Activated CD4-positive, alpha-beta T cell treated with anti-CD3 and anti-CD28 coated beads, Interleukin-2, Interleukin-6, amounts not matched to agents 100 ng/mL and 50 ng/mL, durations not matched to agents 16 hours and 8 hours (primary cell): ENCODE data around the gene PARM1.
A peak's percentile ranks its signal among the peaks of the same experiment; 100 is the strongest.

ENCODE experiments used
- DNase-seq: peaks from one replicate; pipeline ENCODE4 v3.0.0-alpha.2; 2020

The PARM1 gene

DNA sequence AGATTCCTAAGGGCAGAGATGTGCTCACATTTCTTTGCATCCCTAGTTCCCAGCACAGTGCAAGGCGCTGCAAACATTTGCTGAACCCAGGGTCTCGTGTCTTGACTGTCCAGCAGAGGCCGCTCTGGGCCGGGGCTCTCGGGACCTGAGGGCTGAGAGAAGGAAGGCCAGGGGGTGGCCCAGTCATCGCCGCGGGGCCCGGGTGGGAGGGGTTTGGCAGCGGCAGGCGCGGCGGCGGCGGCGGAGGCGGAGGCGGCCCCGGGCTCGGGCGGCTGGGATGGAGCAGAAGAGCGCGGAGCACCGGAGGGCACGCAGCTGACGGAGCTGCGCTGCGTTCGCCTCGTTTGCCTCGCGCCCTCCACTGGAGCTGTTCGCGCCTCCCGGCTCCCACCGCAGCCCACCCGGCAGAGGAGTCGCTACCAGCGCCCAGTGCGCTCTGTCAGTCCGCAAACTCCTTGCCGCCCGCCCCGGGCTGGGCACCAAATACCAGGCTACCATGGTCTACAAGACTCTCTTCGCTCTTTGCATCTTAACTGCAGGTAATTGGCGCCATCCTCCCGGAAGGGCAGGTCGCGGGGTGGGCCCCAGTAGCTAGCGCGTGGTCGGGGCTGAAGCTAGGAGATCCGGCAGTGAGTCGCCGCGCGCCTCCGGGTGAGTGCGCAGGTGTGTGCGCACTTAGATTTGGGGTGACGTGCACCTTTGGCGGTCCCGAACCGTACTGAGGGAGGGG, at the start of gene PARM1:
PARM1 (plus strand) TSS at position 285 of the 730 bp plus-strand sequence; CDS start at position 497, 212 bp downstream.
- DNase-seq = peak; percentile 79

DNA sequence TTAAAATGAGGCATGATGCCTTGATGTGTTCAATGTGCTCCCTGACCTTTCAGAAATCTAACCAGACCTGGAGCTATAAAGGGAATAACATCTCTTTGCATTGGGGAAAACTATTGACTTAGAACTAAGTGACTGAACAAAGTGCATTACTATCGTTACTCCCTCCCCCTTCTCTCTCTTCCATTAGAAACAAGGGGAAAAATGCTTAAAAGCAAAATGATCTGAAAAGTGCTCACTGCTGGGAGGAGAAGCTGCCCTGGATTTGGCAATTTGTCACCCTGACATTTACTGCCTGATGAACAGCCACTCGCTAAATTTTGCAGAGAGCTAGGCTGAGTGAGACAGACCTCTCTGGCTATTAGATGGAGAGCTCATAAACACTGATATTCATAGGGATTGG, 48.6 kb upstream of the PARM1 start:
- no peak for DNase-seq

- no peak for DNase-seq
Observed at GRCh38 chr4:74886484-74886883, 46.4 kb upstream of the PARM1 start.

- no peak for DNase-seq
Observed at GRCh38 chr4:74890341-74890740, 42.6 kb upstream of the PARM1 start.

- DNase-seq = no peak
Observed at GRCh38 chr4:74891037-74891436, 41.9 kb upstream of the PARM1 start.

DNA sequence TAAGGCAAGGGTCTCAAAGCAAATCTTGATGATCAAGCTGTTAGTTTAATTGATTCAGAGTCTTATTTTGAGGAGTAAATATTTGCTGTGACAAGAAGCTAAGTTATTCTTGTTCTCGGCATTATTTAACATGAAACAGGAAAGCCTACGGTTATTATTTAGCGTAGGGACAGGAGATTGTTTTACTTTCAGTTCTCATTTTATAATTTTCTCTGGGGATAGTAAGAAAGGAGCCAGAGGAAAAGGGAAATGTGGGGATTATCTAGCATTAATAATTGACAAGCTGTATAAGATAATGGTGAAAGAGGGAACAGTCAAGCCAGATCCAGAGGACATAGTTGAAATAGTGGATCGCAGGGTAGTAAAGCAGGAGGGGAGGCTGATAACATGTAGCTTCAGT, 39.7 kb upstream of the PARM1 start:
- DNase-seq = no peak

DNA sequence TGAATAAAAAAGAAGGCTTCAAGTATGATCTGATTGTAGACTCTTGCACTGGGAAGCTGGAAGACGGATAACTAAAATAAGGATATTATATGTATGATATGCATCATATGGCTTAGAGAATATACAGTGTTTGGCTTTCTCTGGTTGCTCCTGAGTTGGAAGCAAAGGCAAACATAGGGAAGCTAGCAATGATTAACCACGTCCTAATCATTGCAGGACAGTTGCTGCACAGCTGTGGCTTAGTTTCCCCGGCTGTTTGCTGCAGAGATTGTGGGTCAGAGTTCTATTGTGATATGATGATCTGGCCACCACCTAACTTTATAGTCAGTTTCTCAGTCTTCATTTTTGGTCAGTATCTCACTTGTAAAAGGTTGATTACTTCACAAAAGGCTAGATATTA, 36.3 kb upstream of the PARM1 start:
- DNase-seq = no peak

DNA sequence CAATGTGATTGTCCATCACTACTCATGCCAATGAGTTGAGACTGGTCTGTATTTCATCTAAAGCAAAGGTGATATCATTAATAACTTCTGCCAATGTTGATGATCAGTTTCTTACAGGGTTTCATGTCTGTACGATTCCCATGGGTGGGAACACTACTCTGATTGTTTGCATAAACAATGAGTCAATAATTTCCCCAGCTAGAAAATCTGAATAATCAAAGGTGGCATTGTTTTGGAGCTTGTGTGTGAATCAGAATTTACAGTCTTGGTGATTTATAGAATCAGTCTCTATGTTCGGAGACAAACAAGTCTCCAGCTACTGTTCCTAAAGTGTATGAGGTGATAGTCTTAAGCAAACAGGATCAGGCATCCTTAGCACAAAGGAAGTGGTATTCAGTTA, 35.5 kb upstream of the PARM1 start:
- DNase-seq = no peak

GRCh38 chr4:74900862-74901261, 32.1 kb upstream of the PARM1 start:
- DNase-seq = no peak

DNA sequence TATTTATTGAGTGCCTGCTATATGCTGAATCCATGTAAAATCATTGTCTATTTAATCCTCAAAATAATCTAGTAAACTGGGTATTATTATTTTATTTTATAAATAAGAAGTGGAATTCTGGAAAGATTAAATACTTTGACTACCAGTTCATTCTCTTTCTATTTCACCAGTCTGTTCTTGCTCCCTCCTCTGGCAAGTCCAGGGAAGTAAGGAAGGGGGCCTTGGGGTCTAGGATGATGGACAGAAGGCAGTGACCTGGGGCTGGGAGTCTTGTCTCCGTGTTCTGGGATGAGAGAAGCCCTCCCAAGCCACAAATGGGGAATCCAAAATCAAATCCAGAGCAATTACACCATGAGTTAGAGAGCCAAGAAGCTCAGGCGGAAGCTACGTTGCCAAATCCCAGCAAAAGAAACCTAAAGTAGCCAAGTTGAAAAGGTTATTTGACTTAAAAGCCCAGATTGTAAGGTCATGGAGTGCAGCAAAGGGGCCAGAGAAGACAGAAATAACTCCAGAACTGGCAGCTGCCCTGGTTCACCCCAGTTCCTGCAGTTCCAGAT, 28.3 kb upstream of the PARM1 start:
- no peak for DNase-seq

- DNase-seq = no peak
Observed at GRCh38 chr4:74906771-74907170, 26.1 kb upstream of the PARM1 start.

GRCh38 chr4:74919783-74920182, 13.1 kb upstream of the PARM1 start:
- no peak for DNase-seq

GRCh38 chr4:74920704-74921103, 12.2 kb upstream of the PARM1 start:
- DNase-seq = no peak

DNA sequence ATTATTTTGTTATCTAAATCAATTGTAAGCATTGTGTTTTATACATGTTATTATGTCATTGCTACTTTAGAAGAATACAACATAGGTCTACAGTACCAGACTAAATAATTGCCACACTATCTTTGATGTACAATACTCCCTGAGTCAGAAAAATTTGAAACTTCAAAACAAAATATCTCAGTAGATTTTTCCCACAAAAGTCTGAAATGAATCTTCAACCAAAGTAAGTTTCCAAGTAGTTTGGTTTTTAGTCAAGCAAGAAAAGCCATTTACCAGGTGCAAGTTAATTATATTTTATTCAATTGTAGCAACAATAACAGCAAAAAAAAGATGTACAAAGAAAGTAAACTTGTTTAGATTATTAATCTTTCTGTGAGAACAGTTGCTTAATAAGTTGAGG, 11.4 kb upstream of the PARM1 start:
- DNase-seq = no peak

DNA sequence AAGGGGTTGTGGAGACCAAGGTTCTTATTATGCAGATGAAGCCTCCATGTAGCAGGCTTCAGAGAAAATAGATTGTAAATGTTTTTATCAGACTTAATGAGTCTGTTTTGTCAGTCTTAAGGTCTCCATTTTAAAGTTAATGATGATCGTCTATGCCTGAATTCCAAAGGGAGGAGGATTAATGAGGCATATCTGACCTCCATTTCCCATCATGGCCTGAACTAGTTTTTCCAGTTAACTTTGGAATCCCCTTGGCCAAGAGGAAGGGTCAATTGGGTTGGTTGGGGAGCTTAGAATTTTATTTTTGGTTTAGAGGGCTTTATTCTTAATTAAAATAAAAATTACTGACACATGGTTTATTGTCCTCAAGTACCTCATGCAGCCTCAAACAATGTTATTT, 6.9 kb upstream of the PARM1 start:
- DNase-seq = no peak

DNA sequence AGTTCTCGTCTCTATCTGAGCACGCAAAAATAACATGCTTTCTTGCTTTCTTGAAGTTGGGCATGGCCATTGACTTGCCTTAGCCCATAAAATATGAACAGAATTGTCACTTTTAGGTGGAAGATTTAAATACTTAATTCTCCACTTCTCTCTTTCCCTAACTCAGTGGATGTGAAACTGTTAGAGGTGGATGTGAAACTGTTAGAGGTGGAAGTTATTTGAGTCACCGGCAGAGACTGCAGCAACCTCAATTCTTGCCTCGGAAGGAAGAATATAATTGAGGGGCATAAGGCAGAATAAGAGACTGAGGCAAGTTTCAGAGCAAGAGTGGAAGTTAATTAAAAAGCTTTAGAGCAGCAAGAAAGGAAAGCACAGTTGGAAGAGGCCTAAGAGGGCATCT, 2.8 kb upstream of the PARM1 start:
- DNase-seq = no peak

DNA sequence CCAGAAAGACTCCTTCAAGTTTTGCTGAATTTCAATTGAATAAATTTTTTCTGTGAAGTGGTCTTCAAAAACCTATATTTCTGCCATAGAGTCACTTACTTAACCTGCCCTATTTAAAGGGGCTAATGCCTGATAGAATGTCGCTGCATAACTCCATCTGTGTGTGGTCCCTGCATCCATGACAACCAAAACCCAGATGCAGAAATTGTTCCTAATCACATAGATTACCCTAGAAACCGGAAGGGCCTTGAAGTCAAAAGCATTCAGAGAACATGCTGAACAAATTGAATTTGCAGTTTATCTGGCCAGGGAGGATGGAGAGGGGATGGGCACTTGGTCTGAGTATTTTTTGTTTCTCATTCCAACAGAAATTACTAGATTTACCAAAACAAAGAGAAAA, 1.5 kb upstream of the PARM1 start:
- no peak for DNase-seq

- no peak for DNase-seq
Observed at GRCh38 chr4:74932010-74932409, 906 bp upstream of the PARM1 start.

DNA sequence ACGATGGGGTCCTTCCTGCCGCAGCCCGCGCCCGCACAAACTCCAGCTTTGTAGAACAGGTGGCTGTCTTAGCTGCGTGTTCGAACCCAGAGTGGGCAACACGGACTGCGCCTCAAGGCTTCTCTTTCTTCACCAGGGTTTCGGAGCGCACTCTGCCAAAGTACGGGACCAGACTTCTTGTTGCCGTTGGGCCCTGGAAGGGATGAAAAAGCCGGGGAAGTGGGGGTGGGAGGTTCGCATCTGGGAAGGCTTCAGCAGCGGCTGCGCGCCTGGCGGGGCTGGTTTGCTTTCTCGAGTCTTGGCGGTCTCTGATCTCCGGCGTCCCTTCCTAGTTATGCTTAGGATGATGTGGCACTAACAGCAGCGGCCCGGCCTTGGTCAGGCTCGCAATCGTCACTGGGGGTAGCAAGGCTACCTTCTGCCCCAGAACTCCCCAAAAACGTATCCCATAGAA, 673 bp downstream of the PARM1 start:
- no peak for DNase-seq

DNA sequence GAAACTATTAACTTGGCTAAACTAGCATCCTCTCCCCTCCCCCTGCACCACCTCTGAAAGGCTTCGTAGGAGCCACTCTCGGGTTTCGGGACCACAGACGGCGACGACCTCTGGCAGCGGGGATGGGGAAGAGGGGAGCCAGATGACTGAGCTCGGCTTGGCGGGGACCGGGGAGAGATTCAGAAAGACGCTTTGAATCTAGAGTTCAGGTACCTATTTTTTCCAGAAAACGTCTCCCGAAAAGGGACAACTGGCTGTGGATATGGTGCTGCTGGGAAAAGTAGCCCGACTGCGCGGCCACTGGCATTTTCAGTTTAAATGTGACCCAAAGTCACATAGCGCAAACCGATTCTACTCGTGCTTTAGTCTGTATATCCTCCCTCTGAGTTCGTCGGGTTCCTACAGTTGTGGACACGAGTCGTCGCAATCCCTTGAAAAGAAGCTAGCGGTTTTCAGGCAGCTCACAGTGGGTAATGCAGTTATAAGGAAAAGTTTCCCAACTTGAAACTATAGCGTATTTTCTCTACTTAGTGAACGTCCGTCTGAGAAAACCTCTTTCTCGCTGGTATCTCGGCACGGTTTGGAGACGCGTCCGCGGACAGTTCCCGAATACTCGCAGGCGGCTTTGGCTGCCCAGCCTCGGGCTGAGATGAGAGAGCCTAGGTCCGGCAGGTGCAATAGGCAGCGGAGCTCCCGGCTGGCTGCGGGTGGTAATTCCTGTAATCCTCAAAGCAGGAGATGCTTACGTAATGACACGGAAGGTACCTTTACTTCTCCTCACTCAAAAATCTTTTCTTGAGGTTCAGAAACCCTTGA, 1.3 kb downstream of the PARM1 start:
- DNase-seq = no peak

DNA sequence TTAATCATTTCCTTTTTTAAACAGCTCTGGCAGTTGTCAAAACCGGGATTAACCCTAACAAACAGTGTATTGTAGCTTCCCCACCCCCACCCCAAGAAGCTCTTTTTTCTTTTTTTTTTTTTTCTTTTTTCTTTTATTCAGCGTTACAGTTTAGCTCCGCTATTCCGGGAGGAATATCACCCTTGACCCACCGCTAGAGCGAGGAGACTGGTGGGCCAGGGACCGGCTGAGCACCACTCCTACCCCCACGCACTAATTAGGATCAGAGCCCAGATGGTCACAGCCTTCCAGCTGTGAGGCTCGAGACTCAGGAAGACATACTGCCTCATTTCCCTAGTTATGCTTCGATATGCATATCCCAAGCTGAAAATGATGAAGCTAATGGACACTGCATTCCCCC, 2.0 kb downstream of the PARM1 start:
- DNase-seq = no peak

- no peak for DNase-seq
Observed at GRCh38 chr4:74941123-74941522, 8.2 kb downstream of the PARM1 start.

GRCh38 chr4:74942251-74942917, 9.5 kb downstream of the PARM1 start:
- no peak for DNase-seq

- DNase-seq = no peak
Observed at GRCh38 chr4:74942918-74943253, 10.0 kb downstream of the PARM1 start.
